ENCODE data around the gene PRPF4. TPM values are rescaled to one million over a fixed set of nuclear protein-coding genes. Genes with fewer than 3 reads are reported as not detected.

PRPF4 gene
- polyA plus RNA-seq, 2 of the 4 experiments (the other 2 are of a cell fraction): 53.4 to 61.5 TPM

DNA sequence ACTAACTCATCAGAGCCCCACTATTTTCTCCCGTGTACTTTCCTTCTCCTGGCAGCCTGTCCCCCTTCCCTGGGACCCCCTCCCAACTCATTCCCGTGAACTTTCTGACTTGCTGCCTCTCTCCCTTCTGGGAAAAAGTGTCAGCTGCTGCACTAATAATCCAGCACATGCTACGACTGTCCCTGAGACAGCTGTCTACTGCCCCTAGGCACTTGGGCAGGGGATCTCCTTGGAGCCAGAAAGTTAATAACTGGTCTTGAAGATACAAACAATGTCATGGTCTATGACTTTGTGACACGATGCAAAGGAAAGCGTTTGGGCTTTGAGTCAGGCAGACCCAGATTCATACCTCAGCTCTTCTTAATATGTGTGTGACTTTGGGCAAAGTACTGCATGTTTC, 37.8 kb downstream of the PRPF4 start:
- Histone ChIP-seq H3K4me2 (no peak overlapping the region), H3K4me1 (no peaks in the 10 kb centered on the region), H3K27ac (no peak overlapping the region), H3K9me3 (no peaks in the 10 kb centered on the region), H3K4me3 (no peak overlapping the region)
- no peak for FAIRE-seq
- 62% methylated on average over 5 of the region's 5 CpGs for WGBS (ENCODE audit: missing lambda C conversion rate)
- no peak for TF ChIP-seq CBX8 (IDR thresholded peaks at IDR 0.05)
- no peak for TF ChIP-seq TFCP2L1 (CRISPR knock-in tag; IDR thresholded peaks at IDR 0.05)
- TF ChIP-seq MYC (IDR thresholded peaks at IDR 0.05; ENCODE audit: borderline replicate concordance, low read length): no peak
- TF ChIP-seq SREBF2 (IDR thresholded peaks at IDR 0.05): no peak
- ChIA-PET CTCF (interaction anchor here (1.2 to 6.7 kb wide), 3 partner anchors 13 to 87 kb away, joined by 3 to 52 read pairs (median 10); partner anchors contain the start of gene ALAD), POLR2A (no interaction called here)
- DNase-seq (ENCODE audit: low read depth in 1 of 2, low spot score in 1 of 2): no peak
- no peak for ATAC-seq

- ChIA-PET CTCF (interaction anchor here (0.7 to 2.7 kb wide), 2 partner anchors 13 to 615 kb away, joined by 4 to 10 read pairs; no protein-coding TSS in a partner anchor), POLR2A (no interaction called here)
- Histone ChIP-seq H3K4me3 (no peak overlapping the region), H3K4me2 (no peak overlapping the region), H3K27ac (no peak overlapping the region), H3K9me3 (no peaks in the 10 kb centered on the region), H3K4me1 (no peaks in the 10 kb centered on the region)
- FAIRE-seq: no peak
- TF ChIP-seq E2F6 (IDR thresholded peaks at IDR 0.05; ENCODE audit: borderline replicate concordance, low read depth) (no peak), POLR2A (IDR thresholded peaks at IDR 0.05; ENCODE audit: low read length) (no peak), RNF2 (IDR thresholded peaks at IDR 0.05; ENCODE audit: borderline replicate concordance, low read depth) (no peak), CEBPB (IDR thresholded peaks at IDR 0.05) (no peak), ZFP36 (IDR thresholded peaks at IDR 0.05; ENCODE audit: borderline replicate concordance, partially characterized antibody) (no peak), NPAS2 (CRISPR knock-in tag; IDR thresholded peaks at IDR 0.05; ENCODE audit: borderline replicate concordance) (no peak), SREBF2 (IDR thresholded peaks at IDR 0.05) (no peak), CHD2 (IDR thresholded peaks at IDR 0.05; ENCODE audit: low read length, partially characterized antibody) (no peak), FOSB (CRISPR knock-in tag; IDR thresholded peaks at IDR 0.05) (no peak), PHF8 (IDR thresholded peaks at IDR 0.05; ENCODE audit: borderline replicate concordance, low read depth) (no peak), MYC (IDR thresholded peaks at IDR 0.05; ENCODE audit: borderline replicate concordance, low read length) (no peak), EHMT2 (IDR thresholded peaks at IDR 0.05; ENCODE audit: low read depth) (no peak), TP53 (CRISPR knock-in tag; IDR thresholded peaks at IDR 0.05) (no peak), EHF (CRISPR knock-in tag; IDR thresholded peaks at IDR 0.05) (no peak), HDAC2 (IDR thresholded peaks at IDR 0.05) (no peak), USF2 (IDR thresholded peaks at IDR 0.05) (no peak), SMC3 (IDR thresholded peaks at IDR 0.05) (no peak), RAD21 (conservative IDR thresholded peaks at IDR 0.05 in 1 of 2, IDR thresholded peaks at IDR 0.05 in 1 of 2) (no peak), HOXA7 (CRISPR knock-in tag; IDR thresholded peaks at IDR 0.05) (no peak), FOXS1 (CRISPR knock-in tag; IDR thresholded peaks at IDR 0.05) (no peak)
- no peak for ATAC-seq
- DNase-seq (ENCODE audit: low read depth in 1 of 2, low spot score in 1 of 2): no peak
These were observed 39.8 kb downstream of the PRPF4 start for GRCh38 chr9:113315231-113315630.

GRCh38 chr9:113316030-113316429, 40.6 kb downstream of the PRPF4 start:
- FAIRE-seq (no peak), DNase-seq (ENCODE audit: low read depth in 1 of 2, low spot score in 1 of 2) (no peak), ATAC-seq (no peak)
- ChIA-PET POLR2A (no interaction called here), CTCF (interaction anchor here (0.6 to 2.7 kb wide), 6 partner anchors 12 to 616 kb away, joined by 3 to 10 read pairs (median 3); partner anchors contain the start of gene ALAD)
- Histone ChIP-seq H3K4me3 (no peak overlapping the region), H3K4me1 (no peaks in the 10 kb centered on the region), H3K9me3 (no peaks in the 10 kb centered on the region), H3K4me2 (no peak overlapping the region), H3K27ac (no peak overlapping the region)
- TF ChIP-seq POLR2A (IDR thresholded peaks at IDR 0.05; ENCODE audit: low read length) (no peak), RCOR1 (IDR thresholded peaks at IDR 0.05; ENCODE audit: low read depth, low read length) (no peak), CHD2 (IDR thresholded peaks at IDR 0.05; ENCODE audit: low read length, partially characterized antibody) (no peak), USF2 (IDR thresholded peaks at IDR 0.05) (no peak), FOSL2 (IDR thresholded peaks at IDR 0.05) (no peak), FOSL2 (CRISPR knock-in tag; IDR thresholded peaks at IDR 0.05) (no peak), CHD4 (IDR thresholded peaks at IDR 0.05; ENCODE audit: borderline replicate concordance) (no peak), SMC3 (IDR thresholded peaks at IDR 0.05) (no peak), NPAS2 (CRISPR knock-in tag; IDR thresholded peaks at IDR 0.05; ENCODE audit: borderline replicate concordance) (no peak), HEYL (CRISPR knock-in tag; IDR thresholded peaks at IDR 0.05) (no peak), EP300 (IDR thresholded peaks at IDR 0.05) (no peak), RNF2 (IDR thresholded peaks at IDR 0.05; ENCODE audit: borderline replicate concordance, low read depth) (no peak), RAD21 (conservative IDR thresholded peaks at IDR 0.05 in 1 of 2, IDR thresholded peaks at IDR 0.05 in 1 of 2) (no peak), ZC3H11A (IDR thresholded peaks at IDR 0.05) (no peak), EHF (CRISPR knock-in tag; IDR thresholded peaks at IDR 0.05) (no peak)
- TF ChIP-seq, protein P1, sequence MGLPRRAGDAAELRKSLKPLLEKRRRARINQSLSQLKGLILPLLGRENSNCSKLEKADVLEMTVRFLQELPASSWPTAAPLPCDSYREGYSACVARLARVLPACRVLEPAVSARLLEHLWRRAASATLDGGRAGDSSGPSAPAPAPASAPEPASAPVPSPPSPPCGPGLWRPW (IDR thresholded peaks at IDR 0.05): no peak
- TF ChIP-seq, protein P2, sequence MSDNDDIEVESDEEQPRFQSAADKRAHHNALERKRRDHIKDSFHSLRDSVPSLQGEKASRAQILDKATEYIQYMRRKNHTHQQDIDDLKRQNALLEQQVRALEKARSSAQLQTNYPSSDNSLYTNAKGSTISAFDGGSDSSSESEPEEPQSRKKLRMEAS (IDR thresholded peaks at IDR 0.05): no peak
- WGBS (ENCODE audit: missing lambda C conversion rate): 87% methylated on average over 4 of the region's 4 CpGs
